Measurements from ENCODE around the gene MEGF11. TPM values are rescaled to one million over a fixed set of nuclear protein-coding genes. Genes with fewer than 3 reads are reported as not detected.
"Not testable (repeated sequence)": the region's sequence is repeated elsewhere in the genome, so short reads cannot be mapped to it uniquely, and the experiment has no call there.

MEGF11 gene
- polyA plus RNA-seq, 1 experiment = 0.04 TPM

DNA sequence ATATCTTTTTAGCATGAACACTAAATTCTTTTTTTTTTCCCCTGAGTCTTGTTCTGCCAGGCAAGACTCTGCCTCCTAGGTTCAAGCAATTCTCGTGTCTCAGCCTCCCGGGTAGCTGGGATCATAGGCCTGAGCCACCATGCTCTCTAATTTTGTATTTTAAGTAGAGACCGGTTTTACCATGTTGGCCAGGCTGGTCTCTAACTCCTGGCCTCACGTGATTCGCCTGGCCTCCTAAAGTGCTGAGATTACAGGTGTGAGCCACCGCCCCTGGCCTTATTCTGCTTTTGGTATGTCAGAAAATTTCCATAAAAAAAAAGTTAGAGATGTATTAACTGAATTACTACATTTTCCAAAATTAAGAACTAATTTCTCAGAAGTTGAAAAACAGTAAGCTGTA lies 370.0 kb downstream of the MEGF11 start:
- ChIA-PET POLR2A (no interaction called here), CTCF (no interaction called here)
- DNase-seq (ENCODE audit: low read depth) = no peak
- H3K36me3 ChIP-seq (ENCODE audit: control insufficient read depth, insufficient read depth, low read length) = peaks cover 4% of the 10 kb centered on the region
- H3K27me3 ChIP-seq (ENCODE audit: control insufficient read depth, insufficient read depth, low read length) = no peaks in the 10 kb centered on the region
- TF ChIP-seq, protein P1, sequence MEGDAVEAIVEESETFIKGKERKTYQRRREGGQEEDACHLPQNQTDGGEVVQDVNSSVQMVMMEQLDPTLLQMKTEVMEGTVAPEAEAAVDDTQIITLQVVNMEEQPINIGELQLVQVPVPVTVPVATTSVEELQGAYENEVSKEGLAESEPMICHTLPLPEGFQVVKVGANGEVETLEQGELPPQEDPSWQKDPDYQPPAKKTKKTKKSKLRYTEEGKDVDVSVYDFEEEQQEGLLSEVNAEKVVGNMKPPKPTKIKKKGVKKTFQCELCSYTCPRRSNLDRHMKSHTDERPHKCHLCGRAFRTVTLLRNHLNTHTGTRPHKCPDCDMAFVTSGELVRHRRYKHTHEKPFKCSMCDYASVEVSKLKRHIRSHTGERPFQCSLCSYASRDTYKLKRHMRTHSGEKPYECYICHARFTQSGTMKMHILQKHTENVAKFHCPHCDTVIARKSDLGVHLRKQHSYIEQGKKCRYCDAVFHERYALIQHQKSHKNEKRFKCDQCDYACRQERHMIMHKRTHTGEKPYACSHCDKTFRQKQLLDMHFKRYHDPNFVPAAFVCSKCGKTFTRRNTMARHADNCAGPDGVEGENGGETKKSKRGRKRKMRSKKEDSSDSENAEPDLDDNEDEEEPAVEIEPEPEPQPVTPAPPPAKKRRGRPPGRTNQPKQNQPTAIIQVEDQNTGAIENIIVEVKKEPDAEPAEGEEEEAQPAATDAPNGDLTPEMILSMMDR (IDR thresholded peaks at IDR 0.05; ENCODE audit: insufficient read depth, low read depth, low read length) = no peak
- no peak overlapping the region for H3K4me3 ChIP-seq (ENCODE audit: low read depth, low read length)

DNA sequence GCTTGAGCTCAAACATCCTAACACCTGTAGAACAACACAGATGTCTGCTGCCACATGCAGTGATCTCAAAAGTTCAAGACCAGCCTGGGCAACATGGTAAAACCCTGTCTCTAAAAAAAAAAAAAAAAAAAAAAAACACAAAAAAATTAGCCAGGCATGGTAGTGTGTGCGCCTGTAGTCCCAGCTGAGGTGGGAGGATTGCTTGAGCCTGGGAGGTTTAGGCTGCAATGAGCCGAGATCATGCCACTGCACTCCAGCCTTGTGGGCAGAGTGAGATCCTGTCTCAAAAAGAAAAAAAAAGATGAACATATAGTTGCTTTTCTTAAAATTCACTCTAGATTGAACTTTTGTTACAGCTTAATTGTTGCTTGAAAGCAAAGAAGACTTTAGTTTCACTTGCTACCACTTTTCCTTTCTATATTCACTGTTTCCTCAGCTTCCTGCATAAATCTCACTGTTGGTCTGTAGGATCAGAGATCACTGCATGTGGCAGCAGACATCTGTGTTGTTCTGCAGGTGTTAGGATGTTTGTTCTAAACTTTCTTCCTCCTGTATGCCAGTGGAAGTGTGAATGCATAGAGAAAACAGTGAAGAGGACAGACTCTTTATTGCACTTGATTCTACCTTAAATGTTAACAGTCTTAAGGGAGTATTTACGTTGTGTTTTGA lies 371.6 kb downstream of the MEGF11 start:
- Histone ChIP-seq H3K4me3 (ENCODE audit: low read depth, low read length) (no peak overlapping the region), H3K27me3 (ENCODE audit: control insufficient read depth, insufficient read depth, low read length) (no peaks in the 10 kb centered on the region), H3K36me3 (ENCODE audit: control insufficient read depth, insufficient read depth, low read length) (peaks cover 5% of the 10 kb centered on the region)
- TF ChIP-seq, protein P1 (IDR thresholded peaks at IDR 0.05; ENCODE audit: insufficient read depth, low read depth, low read length) = no peak
- POLR2A ChIA-PET = no interaction called here
- CTCF ChIA-PET = interaction anchor here (0.6 to 1.3 kb wide), 3 partner anchors 10 to 71 kb away, joined by 3 to 5 read pairs (median 4); no protein-coding TSS in a partner anchor
- no peak for DNase-seq (ENCODE audit: low read depth)

DNA sequence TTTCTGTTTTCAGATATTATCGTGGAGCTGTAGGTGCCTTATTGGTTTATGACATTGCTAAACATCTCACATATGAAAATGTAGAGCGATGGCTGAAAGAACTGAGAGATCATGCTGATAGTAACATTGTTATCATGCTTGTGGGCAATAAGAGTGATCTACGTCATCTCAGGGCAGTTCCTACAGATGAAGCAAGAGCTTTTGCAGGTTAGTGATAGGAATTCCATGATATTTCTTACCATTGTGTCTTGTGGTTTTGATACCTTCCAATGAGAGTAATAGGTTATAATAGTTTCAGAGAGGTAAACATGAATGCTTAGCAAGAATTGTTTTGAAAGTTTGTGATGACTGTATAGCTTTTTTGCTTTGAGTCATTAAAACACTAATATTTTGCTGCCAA lies 375.8 kb downstream of the MEGF11 start:
- ChIA-PET CTCF (interaction anchor here (0.6 kb wide), 2 partner anchors 21 to 607 kb away, joined by 3 to 4 read pairs; no protein-coding TSS in a partner anchor), POLR2A (no interaction called here)
- H3K4me3 ChIP-seq (ENCODE audit: low read depth, low read length) = no peak overlapping the region
- H3K36me3 ChIP-seq (ENCODE audit: control insufficient read depth, insufficient read depth, low read length) = peaks cover 9% of the 10 kb centered on the region
- TF ChIP-seq, protein P1 (IDR thresholded peaks at IDR 0.05; ENCODE audit: insufficient read depth, low read depth, low read length) = no peak
- no peak for DNase-seq (ENCODE audit: low read depth)
- H3K27me3 ChIP-seq (ENCODE audit: control insufficient read depth, insufficient read depth, low read length) = no peaks in the 10 kb centered on the region

DNA sequence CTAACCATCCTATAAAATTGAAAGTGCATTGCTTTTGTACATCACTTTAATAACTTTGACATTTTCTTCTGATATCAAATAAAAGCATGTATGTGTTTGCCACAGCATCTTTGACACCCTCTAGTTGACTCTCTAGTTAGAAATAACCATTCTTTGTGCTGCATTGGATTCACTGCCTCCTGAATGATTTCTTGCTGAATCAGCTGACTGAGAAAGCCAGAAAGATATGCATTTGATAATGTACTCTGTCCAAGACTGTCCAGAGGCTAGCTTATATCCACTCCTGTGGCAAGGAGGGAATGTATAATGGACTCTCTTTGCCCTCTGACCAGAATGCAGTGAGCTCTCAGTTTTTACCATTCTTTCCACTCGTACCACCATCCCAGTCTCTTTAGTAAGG lies 378.1 kb downstream of the MEGF11 start:
- ChIA-PET POLR2A (no interaction called here), CTCF (no interaction called here)
- peaks cover 9% of the 10 kb centered on the region for H3K36me3 ChIP-seq (ENCODE audit: control insufficient read depth, insufficient read depth, low read length)

DNA sequence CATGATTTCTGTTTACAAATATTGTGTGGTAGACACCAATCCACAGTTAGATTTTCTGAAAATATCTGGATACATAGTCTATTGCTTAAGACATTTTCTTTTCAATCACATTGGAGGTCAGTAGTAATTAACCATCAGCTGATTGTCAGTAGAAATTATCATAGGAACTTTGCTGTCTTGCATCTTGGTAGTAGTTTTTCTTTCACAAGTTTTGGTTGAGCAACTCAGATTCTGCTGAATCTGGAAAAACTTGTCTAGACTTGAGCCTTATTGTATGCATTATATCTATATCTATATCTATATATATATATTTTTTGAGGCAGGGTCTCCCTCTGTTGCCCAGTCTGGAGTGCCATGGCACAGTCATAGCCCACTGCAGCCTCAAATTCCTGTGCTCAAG lies 380.3 kb downstream of the MEGF11 start:
- Histone ChIP-seq H3K4me3 (ENCODE audit: low read depth, low read length) (no peak overlapping the region), H3K27me3 (ENCODE audit: control insufficient read depth, insufficient read depth, low read length) (no peaks in the 10 kb centered on the region), H3K36me3 (ENCODE audit: control insufficient read depth, insufficient read depth, low read length) (peaks cover 5% of the 10 kb centered on the region; the same call in 1 of the 2 replicates)
- TF ChIP-seq, protein P1 (IDR thresholded peaks at IDR 0.05; ENCODE audit: insufficient read depth, low read depth, low read length) = no peak
- ChIA-PET POLR2A (no interaction called here), CTCF (interaction anchor here (0.7 to 1.8 kb wide), 2 partner anchors 17 to 415 kb away, joined by 3 to 4 read pairs; no protein-coding TSS in a partner anchor)
- no peak for DNase-seq (ENCODE audit: low read depth)

More for the DNA sequence above, 378.1 kb downstream of the MEGF11 start:
- no peak overlapping the region for H3K4me3 ChIP-seq (ENCODE audit: low read depth, low read length)
- no peaks in the 10 kb centered on the region for H3K27me3 ChIP-seq (ENCODE audit: control insufficient read depth, insufficient read depth, low read length)
- TF ChIP-seq, protein P1 (IDR thresholded peaks at IDR 0.05; ENCODE audit: insufficient read depth, low read depth, low read length) = no peak
- no peak for DNase-seq (ENCODE audit: low read depth)

DNA sequence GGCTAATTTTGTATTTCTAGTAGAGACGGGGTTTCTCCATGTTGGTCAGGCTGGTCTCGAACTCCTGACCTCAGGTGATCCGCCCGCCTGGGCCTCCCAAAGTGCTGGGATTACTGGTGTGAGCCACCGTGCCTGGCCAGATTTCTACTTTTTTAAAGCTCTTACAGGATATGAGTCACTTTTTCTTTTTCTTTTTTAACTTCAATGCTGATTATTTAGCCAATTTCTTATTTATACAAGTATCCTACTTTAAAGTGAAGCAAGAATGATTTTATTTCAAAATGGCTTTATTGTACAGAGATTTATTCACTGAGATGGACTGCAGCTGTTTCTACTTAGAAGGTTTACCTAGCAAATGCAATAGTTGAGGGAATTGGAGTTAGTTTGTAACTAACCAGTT lies 381.0 kb downstream of the MEGF11 start:
- POLR2A ChIA-PET; DNase-seq (ENCODE audit: low read depth); H3K4me3 ChIP-seq (ENCODE audit: low read depth, low read length); H3K36me3 ChIP-seq (ENCODE audit: control insufficient read depth, insufficient read depth, low read length); H3K27me3 ChIP-seq (ENCODE audit: control insufficient read depth, insufficient read depth, low read length): not testable (repeated sequence)
- CTCF ChIA-PET = interaction anchor here (1.1 kb wide), 1 partner anchor 10 kb away, joined by 5 read pairs; no protein-coding TSS in a partner anchor

DNA sequence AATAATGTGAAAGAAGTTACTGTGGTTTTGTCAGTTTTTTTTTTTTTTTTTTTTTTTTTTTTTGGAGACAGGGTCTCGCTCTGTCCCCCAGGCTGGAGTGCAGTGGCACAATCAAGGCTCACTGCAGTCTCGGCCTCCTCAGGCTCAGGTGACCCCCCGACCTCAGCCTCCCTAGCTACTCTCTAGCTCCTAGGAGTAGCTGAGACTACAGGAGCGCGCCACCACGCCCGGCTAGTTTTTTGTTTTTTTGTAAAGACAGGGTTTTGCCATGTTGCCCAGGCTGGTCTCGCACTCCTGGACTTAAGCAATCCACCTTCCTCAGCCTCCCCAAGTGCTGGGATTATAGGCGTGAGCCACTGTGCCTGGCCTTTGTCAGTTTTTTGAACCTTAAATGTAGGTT lies 381.7 kb downstream of the MEGF11 start:
- H3K4me3 ChIP-seq (ENCODE audit: low read depth, low read length); H3K36me3 ChIP-seq (ENCODE audit: control insufficient read depth, insufficient read depth, low read length); H3K27me3 ChIP-seq (ENCODE audit: control insufficient read depth, insufficient read depth, low read length); DNase-seq (ENCODE audit: low read depth); POLR2A ChIA-PET: not testable (repeated sequence)
- CTCF ChIA-PET = interaction anchor here (1.1 to 6.8 kb wide), 2 partner anchors 10 to 14 kb away, joined by 5 to 46 read pairs; no protein-coding TSS in a partner anchor
